GM12878 (cell line): Measurements from ENCODE around the gene TDRD12. TPM values are rescaled to one million over a fixed set of nuclear protein-coding genes. Genes with fewer than 3 reads are reported as not detected.

Source experiments
- BCL11A ChIP-seq: IDR thresholded peaks from 2 replicates; pipeline ENCODE4 v1.6.1; 2011; ENCODE audit warnings: low read depth, low read length
- BRCA1 ChIP-seq: IDR thresholded peaks from 2 replicates; pipeline ENCODE4 v1.6.1; 2011; ENCODE audit warnings: low read depth, low read length, improper control_type of control experiment
- CBX5 ChIP-seq: sonication (generic); IDR thresholded peaks from 2 replicates; pipeline ENCODE4 v1.6.1; 2016; ENCODE audit warnings: low read depth, moderate library complexity, mild to moderate bottlenecking, inconsistent platforms
- ETV6 ChIP-seq, 2 experiments: fragments of 450-650 bp in 1 of 2; IDR thresholded peaks in 1 of 2; conservative IDR thresholded peaks in 1 of 2; 2 replicates each; pipeline ENCODE4 v1.6.1; 2014; ENCODE audit warnings: antibody characterized with exemption in 1 of 2, borderline replicate concordance in 1 of 2, low read depth in 1 of 2, mild to moderate bottlenecking in 1 of 2, moderate library complexity in 1 of 2
- FOXK2 ChIP-seq: fragments of 450-650 bp; IDR thresholded peaks from 2 replicates; pipeline ENCODE4 v1.6.1; 2017; ENCODE audit warnings: mild to moderate bottlenecking, moderate library complexity
- IKZF1 ChIP-seq: fragments of 450-650 bp; conservative IDR thresholded peaks from 2 replicates; pipeline ENCODE4 v1.6.1; 2017; ENCODE audit warnings: antibody characterized with exemption, mild to moderate bottlenecking
- JUNB ChIP-seq: IDR thresholded peaks from 2 replicates; pipeline ENCODE4 v1.6.1; 2016; ENCODE audit warnings: antibody characterized with exemption, mild to moderate bottlenecking
- MEF2B ChIP-seq: fragments of 450-650 bp; IDR thresholded peaks from 2 replicates; pipeline ENCODE4 v1.6.1; 2018; ENCODE audit warnings: mild to moderate bottlenecking, moderate library complexity; ENCODE audit not compliant: partially characterized antibody, poor library complexity, severe bottlenecking
- NBN ChIP-seq: fragments of 450-650 bp; IDR thresholded peaks from 2 replicates; pipeline ENCODE4 v1.6.1; 2016
- NFXL1 ChIP-seq: fragments of 450-650 bp; IDR thresholded peaks from 2 replicates; pipeline ENCODE4 v1.6.1; 2017; ENCODE audit warnings: antibody characterized with exemption, mild to moderate bottlenecking, borderline replicate concordance
- NR2C2 ChIP-seq: IDR thresholded peaks from 2 replicates; pipeline ENCODE4 v1.6.1; 2011; ENCODE audit warnings: borderline replicate concordance, low read depth; ENCODE audit not compliant: control insufficient read depth, insufficient read length
- POLR2A ChIP-seq: IDR thresholded peaks from 2 replicates; pipeline ENCODE4 v1.6.1; 2011; ENCODE audit warnings: low read depth, mild to moderate bottlenecking, low read length
- RB1 ChIP-seq: fragments of 450-650 bp; formaldehyde crosslinking; IDR thresholded peaks from 2 replicates; pipeline ENCODE4 v1.6.1; 2017; ENCODE audit warnings: mild to moderate bottlenecking, borderline replicate concordance
- RFX5 ChIP-seq: IDR thresholded peaks from 2 replicates; pipeline ENCODE4 v1.6.1; 2011; ENCODE audit warnings: low read depth, low read length, improper control_type of control experiment
- SREBF2 ChIP-seq: IDR thresholded peaks from 2 replicates; pipeline ENCODE4 v1.6.1; 2012; ENCODE audit warnings: mild to moderate bottlenecking, low read length
- TARDBP ChIP-seq: IDR thresholded peaks from 2 replicates; pipeline ENCODE4 v1.6.1; 2016; ENCODE audit warnings: borderline replicate concordance
- TCF7 ChIP-seq: IDR thresholded peaks from 2 replicates; pipeline ENCODE4 v1.6.1; 2014; ENCODE audit warnings: antibody characterized with exemption, borderline replicate concordance
- USF2 ChIP-seq: IDR thresholded peaks from 2 replicates; pipeline ENCODE4 v1.6.1; 2011; ENCODE audit warnings: low read depth, low read length, improper control_type of control experiment, borderline replicate concordance
- WRNIP1 ChIP-seq: IDR thresholded peaks from 2 replicates; pipeline ENCODE4 v1.6.1; 2011; ENCODE audit warnings: low read depth, low read length, improper control_type of control experiment, borderline replicate concordance
- polyA plus RNA-seq, 11 experiments: library from polyadenylated mRNA; depleted of rRNA in 4 of 11; unstranded in 6 of 11; stranded (reverse) in 5 of 11; fragments of >200 nt; fragmentation: Nextera tagmentation in 4 of 11; fragmentation: Illumina TruSeq in 1 of 11; extraction: Ambion mirVana in 4 of 11; extraction: Trizol in 1 of 11; gene quantifications; 1 replicate in 1 of 11; 2 replicates in 10 of 11; pipeline versions ENCODE4 v1.2.1 to v1.2.3, GENCODE V29; 2011 to 2016; ENCODE audit warnings: inconsistent platforms in 2 of 11, missing spikeins in 2 of 11, low read depth in 1 of 11
- total RNA-seq, 4 experiments: library from RNA; depleted of rRNA in 3 of 4; stranded (reverse); fragments of >200 nt in 3 of 4; fragmentation: Illumina TruSeq in 1 of 4; extraction: Trizol in 1 of 4; gene quantifications; 2 replicates each; pipeline versions ENCODE4 v1.2.1 to v1.2.3, GENCODE V29; 2013 to 2021
- TF ChIP-seq, protein P1 (sequence below): IDR thresholded peaks from 2 replicates; pipeline ENCODE4 v1.6.1; 2012; ENCODE audit warnings: improper control_type of control experiment, low read depth, low read length; ENCODE audit not compliant: insufficient replicate concordance
- TF ChIP-seq, protein P2 (sequence below): IDR thresholded peaks from 2 replicates; pipeline ENCODE4 v1.6.1; 2012; ENCODE audit warnings: low read depth, low read length, improper control_type of control experiment

TDRD12 gene
- total and polyA plus RNA-seq, 10 of the 15 experiments (the other 5 are each of a cell fraction or from before 2014, with no cell fraction given), result 0.08 to 0.15 TPM; not detected in 8

DNA sequence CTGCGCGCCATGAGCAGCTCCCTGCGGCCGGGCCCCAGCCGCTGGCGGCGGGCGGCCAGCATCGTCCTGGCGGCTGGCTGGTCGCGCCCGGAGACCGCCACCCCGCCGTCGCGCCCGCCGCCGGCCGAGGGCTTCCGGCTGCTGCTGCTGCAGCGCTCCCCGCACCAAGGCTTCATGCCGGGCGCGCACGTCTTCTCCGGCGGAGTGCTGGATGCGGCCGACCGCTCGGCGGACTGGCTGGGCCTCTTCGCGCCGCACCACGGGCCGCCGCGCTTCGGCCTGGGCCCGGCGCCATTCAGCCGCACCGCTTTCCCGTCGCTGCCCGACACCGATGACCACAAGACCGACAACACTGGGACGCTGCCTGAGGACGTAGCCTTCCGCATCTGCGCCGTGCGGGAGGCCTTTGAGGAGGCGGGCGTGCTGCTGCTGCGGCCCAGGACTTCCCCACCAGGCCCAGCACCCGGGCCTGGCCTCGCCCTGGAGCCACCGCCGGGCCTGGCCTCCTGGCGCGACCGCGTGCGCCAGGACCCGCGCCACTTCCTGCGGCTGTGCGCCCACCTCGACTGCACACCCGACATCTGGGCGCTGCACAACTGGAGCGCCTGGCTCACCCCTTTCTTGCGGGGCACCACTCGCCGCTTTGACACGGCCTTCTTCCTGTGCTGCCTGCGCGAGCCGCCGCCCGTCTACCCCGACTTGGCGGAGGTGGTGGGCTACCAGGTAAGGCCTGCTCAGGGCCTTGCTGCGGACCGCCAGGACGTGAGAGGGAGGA is 27.4 kb upstream of the TDRD12 start (continued):
- TF ChIP-seq, protein P1, sequence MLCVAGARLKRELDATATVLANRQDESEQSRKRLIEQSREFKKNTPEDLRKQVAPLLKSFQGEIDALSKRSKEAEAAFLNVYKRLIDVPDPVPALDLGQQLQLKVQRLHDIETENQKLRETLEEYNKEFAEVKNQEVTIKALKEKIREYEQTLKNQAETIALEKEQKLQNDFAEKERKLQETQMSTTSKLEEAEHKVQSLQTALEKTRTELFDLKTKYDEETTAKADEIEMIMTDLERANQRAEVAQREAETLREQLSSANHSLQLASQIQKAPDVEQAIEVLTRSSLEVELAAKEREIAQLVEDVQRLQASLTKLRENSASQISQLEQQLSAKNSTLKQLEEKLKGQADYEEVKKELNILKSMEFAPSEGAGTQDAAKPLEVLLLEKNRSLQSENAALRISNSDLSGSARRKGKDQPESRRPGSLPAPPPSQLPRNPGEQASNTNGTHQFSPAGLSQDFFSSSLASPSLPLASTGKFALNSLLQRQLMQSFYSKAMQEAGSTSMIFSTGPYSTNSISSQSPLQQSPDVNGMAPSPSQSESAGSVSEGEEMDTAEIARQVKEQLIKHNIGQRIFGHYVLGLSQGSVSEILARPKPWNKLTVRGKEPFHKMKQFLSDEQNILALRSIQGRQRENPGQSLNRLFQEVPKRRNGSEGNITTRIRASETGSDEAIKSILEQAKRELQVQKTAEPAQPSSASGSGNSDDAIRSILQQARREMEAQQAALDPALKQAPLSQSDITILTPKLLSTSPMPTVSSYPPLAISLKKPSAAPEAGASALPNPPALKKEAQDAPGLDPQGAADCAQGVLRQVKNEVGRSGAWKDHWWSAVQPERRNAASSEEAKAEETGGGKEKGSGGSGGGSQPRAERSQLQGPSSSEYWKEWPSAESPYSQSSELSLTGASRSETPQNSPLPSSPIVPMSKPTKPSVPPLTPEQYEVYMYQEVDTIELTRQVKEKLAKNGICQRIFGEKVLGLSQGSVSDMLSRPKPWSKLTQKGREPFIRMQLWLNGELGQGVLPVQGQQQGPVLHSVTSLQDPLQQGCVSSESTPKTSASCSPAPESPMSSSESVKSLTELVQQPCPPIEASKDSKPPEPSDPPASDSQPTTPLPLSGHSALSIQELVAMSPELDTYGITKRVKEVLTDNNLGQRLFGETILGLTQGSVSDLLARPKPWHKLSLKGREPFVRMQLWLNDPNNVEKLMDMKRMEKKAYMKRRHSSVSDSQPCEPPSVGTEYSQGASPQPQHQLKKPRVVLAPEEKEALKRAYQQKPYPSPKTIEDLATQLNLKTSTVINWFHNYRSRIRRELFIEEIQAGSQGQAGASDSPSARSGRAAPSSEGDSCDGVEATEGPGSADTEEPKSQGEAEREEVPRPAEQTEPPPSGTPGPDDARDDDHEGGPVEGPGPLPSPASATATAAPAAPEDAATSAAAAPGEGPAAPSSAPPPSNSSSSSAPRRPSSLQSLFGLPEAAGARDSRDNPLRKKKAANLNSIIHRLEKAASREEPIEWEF, result no peak
- no peak for TF ChIP-seq USF2
- no peak for TF ChIP-seq ETV6 (conservative IDR thresholded peaks at IDR 0.05 in 1 of 2, IDR thresholded peaks at IDR 0.05 in 1 of 2; ENCODE audit: borderline replicate concordance in 1 of 2, low read depth in 1 of 2)
- TF ChIP-seq, protein P2, sequence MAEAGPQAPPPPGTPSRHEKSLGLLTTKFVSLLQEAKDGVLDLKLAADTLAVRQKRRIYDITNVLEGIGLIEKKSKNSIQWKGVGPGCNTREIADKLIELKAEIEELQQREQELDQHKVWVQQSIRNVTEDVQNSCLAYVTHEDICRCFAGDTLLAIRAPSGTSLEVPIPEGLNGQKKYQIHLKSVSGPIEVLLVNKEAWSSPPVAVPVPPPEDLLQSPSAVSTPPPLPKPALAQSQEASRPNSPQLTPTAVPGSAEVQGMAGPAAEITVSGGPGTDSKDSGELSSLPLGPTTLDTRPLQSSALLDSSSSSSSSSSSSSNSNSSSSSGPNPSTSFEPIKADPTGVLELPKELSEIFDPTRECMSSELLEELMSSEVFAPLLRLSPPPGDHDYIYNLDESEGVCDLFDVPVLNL, result no peak
- TF ChIP-seq RB1, result 0 out of 2 replicates have a peak, but pooled peaks have one; percentile 62
- no peak for TF ChIP-seq TCF7
- TF ChIP-seq SREBF2, result no peak
- no peak for TF ChIP-seq MEF2B
- no peak for TF ChIP-seq NFXL1
- no peak for TF ChIP-seq BCL11A
- TF ChIP-seq FOXK2, result no peak
- TF ChIP-seq WRNIP1, result no peak
- peak; percentile 82; the same call in 1 of the 2 replicates for TF ChIP-seq IKZF1
- TF ChIP-seq BRCA1, result no peak
- no peak for TF ChIP-seq JUNB
- TF ChIP-seq RFX5, result no peak
- no peak for TF ChIP-seq NBN
- TF ChIP-seq CBX5, result 0 out of 2 replicates have a peak, but pooled peaks have one; percentile 32
- peak; percentile 75 for TF ChIP-seq POLR2A
- no peak for TF ChIP-seq NR2C2
- TF ChIP-seq TARDBP, result no peak
